ENCODE measurements around the gene KLHL36.
A peak's percentile ranks its signal among the peaks of the same experiment; 100 is the strongest.

The KLHL36 gene

DNA sequence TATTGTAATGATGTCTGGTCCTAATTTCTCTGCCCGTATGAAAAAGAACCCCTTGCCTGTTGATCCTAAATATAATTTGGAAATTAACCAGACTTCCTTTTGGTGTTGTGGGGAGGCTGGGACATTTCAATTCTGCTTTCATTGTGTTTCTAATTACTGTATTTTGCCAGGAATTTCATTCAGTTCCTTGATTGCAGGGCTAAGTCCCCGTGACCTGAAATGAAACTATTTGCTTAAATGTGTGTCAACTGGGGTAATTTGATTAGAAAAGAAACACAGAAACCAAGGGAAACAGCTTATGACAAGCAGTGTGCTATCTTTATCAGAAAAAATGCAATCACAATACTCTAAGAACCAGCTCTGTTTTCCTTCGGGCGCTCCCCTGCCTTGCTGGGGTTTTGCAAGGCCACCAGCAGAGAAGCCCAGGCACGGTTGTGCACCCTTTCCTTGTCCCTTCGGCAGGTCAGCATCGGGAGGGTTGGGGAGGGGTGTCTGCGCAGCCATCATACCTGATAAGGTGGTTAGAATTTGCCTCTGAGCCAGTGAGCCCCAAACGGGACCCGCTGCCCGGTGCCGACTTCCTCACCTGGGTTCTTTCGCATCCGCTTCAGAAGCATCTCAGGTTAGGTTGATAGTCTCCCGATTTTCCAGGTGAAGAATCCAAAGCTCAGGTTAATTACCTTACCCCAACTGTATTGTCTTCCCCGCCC, 19.4 kb downstream of the KLHL36 start:
- ATAC-seq: peak; percentile 60
- TF ChIP-seq TCF4 (CRISPR knock-in tag; IDR thresholded peaks at IDR 0.05; ENCODE audit: borderline replicate concordance): peak; percentile 86; the same call in 1 of the 2 replicates
- TF ChIP-seq ISL1 (CRISPR knock-in tag; IDR thresholded peaks at IDR 0.05): peak; percentile 32
- TF ChIP-seq ZNF70 (CRISPR knock-in tag; IDR thresholded peaks at IDR 0.05): no peak

DNA sequence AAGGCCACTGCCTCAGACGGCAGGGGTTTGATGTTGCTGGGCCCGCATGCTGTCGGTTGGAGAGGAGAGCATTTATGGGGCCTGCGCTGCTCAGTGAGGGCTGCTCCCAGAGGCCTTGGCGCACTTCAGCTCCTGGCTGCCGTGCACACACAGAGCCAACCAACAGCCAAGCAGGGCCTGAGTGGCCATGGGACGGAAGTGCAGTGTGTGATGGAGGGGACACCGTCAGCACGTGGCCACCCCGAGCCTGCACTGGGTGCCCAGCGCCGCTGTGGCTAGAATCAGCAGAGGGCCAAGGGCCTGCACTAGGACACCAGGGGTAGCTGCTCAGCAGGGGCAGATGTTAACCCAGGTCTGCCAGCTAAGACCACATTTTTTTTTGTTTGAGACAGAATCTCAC, 21.8 kb downstream of the KLHL36 start:
- TF ChIP-seq TCF4 (CRISPR knock-in tag; IDR thresholded peaks at IDR 0.05; ENCODE audit: borderline replicate concordance): no peak
- no peak for ATAC-seq

DNA sequence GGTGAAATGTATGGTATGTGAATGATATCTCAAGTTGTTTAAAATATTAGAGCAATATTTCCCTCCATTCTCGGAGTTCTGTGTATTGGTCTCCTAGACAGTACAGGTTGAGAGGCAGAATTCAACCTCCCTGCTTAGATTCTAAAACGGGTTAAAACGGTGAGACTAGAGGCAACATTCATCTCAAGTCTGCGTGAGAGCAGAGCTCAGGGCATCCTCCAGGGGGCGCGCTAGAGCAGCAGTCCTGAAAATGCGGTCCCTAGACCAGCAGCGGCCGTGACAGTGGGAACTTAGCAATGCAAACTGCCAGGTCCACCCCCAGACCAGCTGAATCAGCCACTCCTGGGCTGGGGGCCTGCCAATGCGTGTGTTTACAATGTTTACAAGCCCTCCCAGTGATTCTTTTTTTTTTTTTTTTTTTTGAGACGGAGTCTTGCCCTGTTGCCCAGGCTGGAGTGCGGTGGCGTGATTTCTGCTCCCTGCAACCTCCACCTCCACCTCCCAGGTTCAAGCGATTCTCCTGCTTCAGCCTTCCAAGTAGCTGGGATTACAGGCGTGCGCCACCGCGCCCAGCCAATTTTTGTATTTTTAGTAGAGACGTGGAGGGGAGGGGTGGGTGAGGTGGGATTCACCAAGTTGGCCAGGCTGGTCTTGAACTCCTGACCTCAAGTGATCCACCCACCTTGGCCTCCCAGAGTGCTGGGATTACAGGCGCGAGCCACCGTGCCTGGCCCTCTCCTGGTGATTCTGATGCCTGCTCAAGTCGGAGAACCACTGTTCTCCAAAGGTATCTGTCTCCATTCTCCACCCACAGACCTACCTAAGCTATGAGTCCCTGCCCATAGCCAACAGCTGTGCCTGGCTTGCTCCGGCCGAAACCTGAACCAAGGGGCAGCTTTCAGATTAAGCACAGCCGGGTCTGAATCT, 24.2 kb downstream of the KLHL36 start:
- ATAC-seq: peak; percentile 92
- TF ChIP-seq ESRRG (CRISPR knock-in tag; IDR thresholded peaks at IDR 0.05): no peak
- TF ChIP-seq ZNF70 (CRISPR knock-in tag; IDR thresholded peaks at IDR 0.05): no peak
- no peak for TF ChIP-seq BACH2 (CRISPR knock-in tag; IDR thresholded peaks at IDR 0.05; ENCODE audit: borderline replicate concordance)
- TF ChIP-seq, protein P1, sequence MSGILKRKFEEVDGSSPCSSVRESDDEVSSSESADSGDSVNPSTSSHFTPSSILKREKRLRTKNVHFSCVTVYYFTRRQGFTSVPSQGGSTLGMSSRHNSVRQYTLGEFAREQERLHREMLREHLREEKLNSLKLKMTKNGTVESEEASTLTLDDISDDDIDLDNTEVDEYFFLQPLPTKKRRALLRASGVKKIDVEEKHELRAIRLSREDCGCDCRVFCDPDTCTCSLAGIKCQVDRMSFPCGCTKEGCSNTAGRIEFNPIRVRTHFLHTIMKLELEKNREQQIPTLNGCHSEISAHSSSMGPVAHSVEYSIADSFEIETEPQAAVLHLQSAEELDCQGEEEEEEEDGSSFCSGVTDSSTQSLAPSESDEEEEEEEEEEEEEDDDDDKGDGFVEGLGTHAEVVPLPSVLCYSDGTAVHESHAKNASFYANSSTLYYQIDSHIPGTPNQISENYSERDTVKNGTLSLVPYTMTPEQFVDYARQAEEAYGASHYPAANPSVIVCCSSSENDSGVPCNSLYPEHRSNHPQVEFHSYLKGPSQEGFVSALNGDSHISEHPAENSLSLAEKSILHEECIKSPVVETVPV (CRISPR knock-in tag; IDR thresholded peaks at IDR 0.05): no peak
- no peak for TF ChIP-seq SNAI2 (CRISPR knock-in tag; IDR thresholded peaks at IDR 0.05)
- no peak for TF ChIP-seq GLIS3 (CRISPR knock-in tag; IDR thresholded peaks at IDR 0.05)
- TF ChIP-seq TCF4 (CRISPR knock-in tag; IDR thresholded peaks at IDR 0.05; ENCODE audit: borderline replicate concordance): no peak
- no peak for TF ChIP-seq TOX (CRISPR knock-in tag; IDR thresholded peaks at IDR 0.05; ENCODE audit: borderline replicate concordance)
- TF ChIP-seq ZC3H10 (CRISPR knock-in tag; IDR thresholded peaks at IDR 0.05): no peak
- TF ChIP-seq, protein P2, sequence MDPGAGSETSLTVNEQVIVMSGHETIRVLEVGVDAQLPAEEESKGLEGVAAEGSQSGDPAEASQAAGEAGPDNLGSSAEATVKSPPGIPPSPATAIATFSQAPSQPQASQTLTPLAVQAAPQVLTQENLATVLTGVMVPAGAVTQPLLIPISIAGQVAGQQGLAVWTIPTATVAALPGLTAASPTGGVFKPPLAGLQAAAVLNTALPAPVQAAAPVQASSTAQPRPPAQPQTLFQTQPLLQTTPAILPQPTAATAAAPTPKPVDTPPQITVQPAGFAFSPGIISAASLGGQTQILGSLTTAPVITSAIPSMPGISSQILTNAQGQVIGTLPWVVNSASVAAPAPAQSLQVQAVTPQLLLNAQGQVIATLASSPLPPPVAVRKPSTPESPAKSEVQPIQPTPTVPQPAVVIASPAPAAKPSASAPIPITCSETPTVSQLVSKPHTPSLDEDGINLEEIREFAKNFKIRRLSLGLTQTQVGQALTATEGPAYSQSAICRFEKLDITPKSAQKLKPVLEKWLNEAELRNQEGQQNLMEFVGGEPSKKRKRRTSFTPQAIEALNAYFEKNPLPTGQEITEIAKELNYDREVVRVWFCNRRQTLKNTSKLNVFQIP (CRISPR knock-in tag; IDR thresholded peaks at IDR 0.05; ENCODE audit: borderline replicate concordance, low read depth): no peak
- no peak for TF ChIP-seq PPARA (CRISPR knock-in tag; IDR thresholded peaks at IDR 0.05; ENCODE audit: borderline replicate concordance)

DNA sequence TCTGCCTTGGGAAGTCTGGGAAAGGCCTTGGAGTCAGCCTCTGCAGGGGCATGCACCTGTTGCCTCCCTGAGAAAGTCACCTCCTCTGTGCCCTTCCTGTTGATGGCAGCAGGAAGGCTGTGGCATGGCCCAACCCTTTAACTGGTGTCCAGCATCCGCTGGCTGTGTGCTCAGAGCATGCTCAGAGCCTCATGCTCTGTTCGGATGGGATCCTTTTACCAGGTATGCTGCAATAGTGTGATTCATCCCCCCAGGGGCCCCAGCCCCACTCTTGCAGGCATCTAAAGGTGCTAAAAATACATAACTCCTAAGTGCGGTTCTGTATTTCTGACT, 24.9 kb downstream of the KLHL36 start:
- no peak for ATAC-seq
- no peak for TF ChIP-seq ZNF565 (CRISPR knock-in tag; conservative IDR thresholded peaks at IDR 0.05; ENCODE audit: low read depth)
- TF ChIP-seq ZC3H10 (CRISPR knock-in tag; IDR thresholded peaks at IDR 0.05): no peak
- TF ChIP-seq, protein P2 (CRISPR knock-in tag; IDR thresholded peaks at IDR 0.05; ENCODE audit: borderline replicate concordance, low read depth): no peak
- TF ChIP-seq PATZ1 (CRISPR knock-in tag; IDR thresholded peaks at IDR 0.05; ENCODE audit: borderline replicate concordance): no peak
- TF ChIP-seq CSDC2 (CRISPR knock-in tag; IDR thresholded peaks at IDR 0.05): no peak
- TF ChIP-seq OSR1 (CRISPR knock-in tag; IDR thresholded peaks at IDR 0.05): no peak
- TF ChIP-seq, protein P1 (CRISPR knock-in tag; IDR thresholded peaks at IDR 0.05): no peak
- TF ChIP-seq TSHZ2 (CRISPR knock-in tag; IDR thresholded peaks at IDR 0.05): no peak
- TF ChIP-seq TCF4 (CRISPR knock-in tag; IDR thresholded peaks at IDR 0.05; ENCODE audit: borderline replicate concordance): no peak
- no peak for TF ChIP-seq ZNF70 (CRISPR knock-in tag; IDR thresholded peaks at IDR 0.05)
- no peak for TF ChIP-seq TOX (CRISPR knock-in tag; IDR thresholded peaks at IDR 0.05; ENCODE audit: borderline replicate concordance)

Data from SK-N-SH treated with all-trans-retinoic acid at 6 μM for 48 hours (cell line).